BJ (cell line): ENCODE data around the gene DAB1. TPM values are rescaled to one million over a fixed set of nuclear protein-coding genes. Genes with fewer than 3 reads are reported as not detected.

ENCODE experiments used
- CTCF ChIA-PET: fragments of 350-600 bp; formaldehyde crosslinking; extraction: SDS; loops from one replicate; lab custom pipeline; 2021; ENCODE audit warnings: antibody characterized with exemption, inconsistent platforms; lab: Yijun Ruan, JAX
- POLR2A ChIA-PET: fragments of 300-600 bp; sonication (Branson Sonifier 250); formaldehyde crosslinking; extraction: SDS; loops from one replicate; lab custom pipeline; 2021; ENCODE audit warnings: antibody characterized with exemption; lab: Charles Lee
- DNase-seq: peaks from one replicate; pipeline ENCODE4 v3.0.0-alpha.2; 2011; ENCODE audit warnings: low read depth
- H3K27me3 ChIP-seq: 2 replicates; pipeline ENCODE4 v1.6.0; 2011; ENCODE audit warnings: low read length; ENCODE audit not compliant: control insufficient read depth, insufficient read depth
- H3K36me3 ChIP-seq: 2 replicates; pipeline ENCODE4 v1.5.1; 2011; ENCODE audit warnings: low read length; ENCODE audit not compliant: control insufficient read depth, insufficient read depth
- H3K4me3 ChIP-seq: 2 replicates; pipeline ENCODE4 v1.5.1; 2011; ENCODE audit warnings: low read depth, mild to moderate bottlenecking, control low read depth, low read length
- CTCF ChIP-seq: IDR thresholded peaks from 2 replicates; pipeline ENCODE4 v1.5.1; 2011; ENCODE audit warnings: low read depth, mild to moderate bottlenecking, control low read depth, inconsistent platforms, low read length, moderate library complexity; ENCODE audit not compliant: insufficient read depth
- polyA plus RNA-seq: library from polyadenylated mRNA; depleted of rRNA; stranded (reverse); fragments of >200 nt; gene quantifications from 2 replicates; pipeline ENCODE4 v1.2.3, GENCODE V29; 2011

The DAB1 gene
- polyA plus RNA-seq, 1 experiment: 0.91 TPM

GRCh38 chr1:56983484-56983883 lies 440.4 kb downstream of the DAB1 start:
- no peak for TF ChIP-seq CTCF
- CTCF ChIA-PET: interaction anchor here (2.3 kb wide), 1 partner anchor 15 kb away, joined by 7 read pairs; no protein-coding TSS in a partner anchor
- no peaks in the 10 kb centered on the region for H3K27me3 ChIP-seq
- no peak for DNase-seq
- no peak overlapping the region for H3K4me3 ChIP-seq
- no peaks in the 10 kb centered on the region for H3K36me3 ChIP-seq
- POLR2A ChIA-PET: no interaction called here

GRCh38 chr1:56979986-56980755 lies 443.7 kb downstream of the DAB1 start:
- H3K4me3 ChIP-seq: no peak overlapping the region
- ChIA-PET POLR2A (no interaction called here), CTCF (interaction anchor here (1.2 kb wide), 1 partner anchor 12 kb away, joined by 6 read pairs; no protein-coding TSS in a partner anchor)
- no peaks in the 10 kb centered on the region for H3K27me3 ChIP-seq
- DNase-seq: no peak
- TF ChIP-seq CTCF: no peak
- no peaks in the 10 kb centered on the region for H3K36me3 ChIP-seq

GRCh38 chr1:56978819-56979218 lies 445.0 kb downstream of the DAB1 start:
- ChIA-PET POLR2A (no interaction called here), CTCF (interaction anchor here (1.0 to 3.2 kb wide), 3 partner anchors 11 to 148 kb away, joined by 3 to 13 read pairs (median 3); partner anchors contain the start of gene C8B)
- no peaks in the 10 kb centered on the region for H3K36me3 ChIP-seq
- no peak overlapping the region for H3K4me3 ChIP-seq
- TF ChIP-seq CTCF: no peak
- DNase-seq: no peak
- H3K27me3 ChIP-seq: no peaks in the 10 kb centered on the region

GRCh38 chr1:56977910-56978309 lies 445.9 kb downstream of the DAB1 start:
- POLR2A ChIA-PET: no interaction called here
- no peak overlapping the region for H3K4me3 ChIP-seq
- no peaks in the 10 kb centered on the region for H3K27me3 ChIP-seq
- CTCF ChIA-PET: interaction anchor here (1.0 to 3.2 kb wide), 3 partner anchors 11 to 147 kb away, joined by 3 to 13 read pairs (median 3); partner anchors contain the start of gene C8B
- 0 out of 2 replicates have a peak, but pooled peaks have one; percentile 18 for TF ChIP-seq CTCF
- H3K36me3 ChIP-seq: no peaks in the 10 kb centered on the region
- DNase-seq: no peak

GRCh38 chr1:56975446-56975845 lies 448.4 kb downstream of the DAB1 start:
- no peak for TF ChIP-seq CTCF
- Histone ChIP-seq H3K36me3 (no peaks in the 10 kb centered on the region), H3K27me3 (no peaks in the 10 kb centered on the region), H3K4me3 (no peak overlapping the region)
- ChIA-PET CTCF (interaction anchor here (3.2 kb wide), 1 partner anchor 8 kb away, joined by 13 read pairs; the partner anchor contains the start of gene C8B), POLR2A (no interaction called here)
- DNase-seq: no peak
